ENCODE data around the gene CHMP6. TPM values are rescaled to one million over a fixed set of nuclear protein-coding genes. Genes with fewer than 3 reads are reported as not detected.
A peak's percentile ranks its signal among the peaks of the same experiment; 100 is the strongest.

CHMP6 gene
- total RNA-seq, 2 donors from 2014 or later, result 10.4 to 32.3 TPM

GRCh38 chr17:81034168-81034777 is 42.6 kb downstream of the CHMP6 start:
- Histone ChIP-seq H3K4me1 (peaks cover 72% of the 10 kb centered on the region), H3K27ac (peak overlapping the region in 3 of 4 donors; percentile 2 to 54 (median 10)), H3K27me3 (no peaks in the 10 kb centered on the region), H3K9me3 (no peaks in the 10 kb centered on the region), H3K4me3 (peak overlapping the region in 1 of 2 donors; percentile 30), H3K36me3 (replicated peaks in 1 of 2; ENCODE audit: insufficient read depth in 1 of 2, low read depth in 2 of 2) (no peaks in the 10 kb centered on the region)
- 2 to 9% methylated on average over 7 to 24 of the region's 49 CpGs for WGBS, 2 donors
- intact Hi-C loops (cut with DNase I), result no loop called here
- ATAC-seq (peak; percentile 20), DNase-seq (no peak)
- TF ChIP-seq, protein P1, sequence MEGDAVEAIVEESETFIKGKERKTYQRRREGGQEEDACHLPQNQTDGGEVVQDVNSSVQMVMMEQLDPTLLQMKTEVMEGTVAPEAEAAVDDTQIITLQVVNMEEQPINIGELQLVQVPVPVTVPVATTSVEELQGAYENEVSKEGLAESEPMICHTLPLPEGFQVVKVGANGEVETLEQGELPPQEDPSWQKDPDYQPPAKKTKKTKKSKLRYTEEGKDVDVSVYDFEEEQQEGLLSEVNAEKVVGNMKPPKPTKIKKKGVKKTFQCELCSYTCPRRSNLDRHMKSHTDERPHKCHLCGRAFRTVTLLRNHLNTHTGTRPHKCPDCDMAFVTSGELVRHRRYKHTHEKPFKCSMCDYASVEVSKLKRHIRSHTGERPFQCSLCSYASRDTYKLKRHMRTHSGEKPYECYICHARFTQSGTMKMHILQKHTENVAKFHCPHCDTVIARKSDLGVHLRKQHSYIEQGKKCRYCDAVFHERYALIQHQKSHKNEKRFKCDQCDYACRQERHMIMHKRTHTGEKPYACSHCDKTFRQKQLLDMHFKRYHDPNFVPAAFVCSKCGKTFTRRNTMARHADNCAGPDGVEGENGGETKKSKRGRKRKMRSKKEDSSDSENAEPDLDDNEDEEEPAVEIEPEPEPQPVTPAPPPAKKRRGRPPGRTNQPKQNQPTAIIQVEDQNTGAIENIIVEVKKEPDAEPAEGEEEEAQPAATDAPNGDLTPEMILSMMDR (IDR thresholded peaks at IDR 0.05), result no peak
- no peak for TF ChIP-seq POLR2A (IDR thresholded peaks at IDR 0.05)

- no peaks in the 10 kb centered on the region for H3K36me3 ChIP-seq (replicated peaks in 1 of 2; ENCODE audit: insufficient read depth in 1 of 2, low read depth in 2 of 2)
- ATAC-seq, result peak; percentile 81
- peak; percentile 96 to 99 (median 98) for DNase-seq
- TF ChIP-seq POLR2A (IDR thresholded peaks at IDR 0.05), result peak; percentile 96 to 98 (median 98)
- TF ChIP-seq, protein P1 (IDR thresholded peaks at IDR 0.05), result peak in 1 of 7 experiments; percentile 23
- 1% methylated on average over 39 of the region's 92 CpGs; no CpG with 5 or more reads in 1 of the 2 donors for WGBS, 2 donors
- H3K4me3 ChIP-seq, result peak within 1 kb of the TSS in 1 of 2 donors; percentile 30
- H3K4me1 ChIP-seq, result peaks cover 74% of the 10 kb centered on the region
- H3K27me3 ChIP-seq, result no peaks in the 10 kb centered on the region
- no peaks in the 10 kb centered on the region for H3K9me3 ChIP-seq
- intact Hi-C loops (cut with DNase I), result no loop called here
- peak within 1 kb of the TSS; percentile 2 to 54 (median 22) for H3K27ac ChIP-seq
These were observed 43.3 kb downstream of the CHMP6 start, which contains the start of gene BAIAP2 for GRCh38 chr17:81034779-81035520. TSS of gene BAIAP2 (plus strand) at chr17:81035151. CDS start at chr17:81035255, 104 bp downstream.

- no peak overlapping the region for H3K27ac ChIP-seq
- no peak for ATAC-seq
- no peak for DNase-seq
- H3K27me3 ChIP-seq, result no peaks in the 10 kb centered on the region
- TF ChIP-seq, protein P1 (IDR thresholded peaks at IDR 0.05), result no peak
- no peak for TF ChIP-seq POLR2A (IDR thresholded peaks at IDR 0.05)
- WGBS, 2 donors, result 29 to 40% methylated on average over 16 to 26 of the region's 66 CpGs
- no peaks in the 10 kb centered on the region for H3K9me3 ChIP-seq
- no peaks in the 10 kb centered on the region for H3K36me3 ChIP-seq (replicated peaks in 1 of 2; ENCODE audit: insufficient read depth in 1 of 2, low read depth in 2 of 2)
- no peak overlapping the region for H3K4me3 ChIP-seq
- H3K4me1 ChIP-seq, result peaks cover 72% of the 10 kb centered on the region
- intact Hi-C loops (cut with DNase I), result no loop called here
These were observed 44.0 kb downstream of the CHMP6 start for GRCh38 chr17:81035521-81036196.

DNA sequence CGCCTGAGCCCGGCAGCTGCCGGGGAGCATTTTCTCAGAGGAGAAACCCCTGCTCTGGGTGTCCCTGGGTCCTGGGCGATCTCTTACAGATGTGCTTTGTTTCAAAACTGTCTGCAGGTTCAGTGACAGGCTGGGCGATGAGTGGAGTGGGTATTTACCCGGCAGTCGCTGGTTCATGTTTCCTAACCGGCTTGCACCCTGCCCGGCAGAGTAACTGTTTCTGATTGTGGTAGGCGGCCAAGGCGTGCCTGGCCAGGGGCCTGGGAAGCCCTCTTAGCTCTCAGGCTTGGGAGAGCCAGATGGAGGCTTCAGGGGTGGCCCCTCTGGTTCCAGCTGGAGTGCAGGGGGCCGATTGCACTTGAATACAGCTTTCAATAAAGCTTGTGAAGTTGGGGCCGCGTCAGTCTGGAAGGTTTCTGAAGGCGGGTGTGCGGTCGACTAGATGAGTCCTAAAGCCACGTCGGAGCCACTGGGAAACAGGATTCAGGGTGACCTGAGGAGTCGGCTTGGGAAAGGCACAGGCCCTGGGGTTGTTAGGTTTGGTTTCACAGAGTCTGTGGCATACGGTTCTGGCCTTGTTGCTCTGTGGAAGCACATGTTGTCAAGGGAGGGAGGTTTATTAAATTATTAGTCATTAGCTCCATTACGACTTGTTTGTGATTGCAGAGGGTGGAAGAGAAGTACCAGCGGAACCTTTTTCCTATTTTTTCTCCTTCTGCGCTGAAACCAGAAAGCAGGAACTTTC is 44.7 kb downstream of the CHMP6 start:
- DNase-seq (no peak), ATAC-seq (no peak)
- H3K4me1 ChIP-seq, result peaks cover 70% of the 10 kb centered on the region
- WGBS, 2 donors, result 75 to 91% methylated on average over 22 to 24 of the region's 24 CpGs
- no peaks in the 10 kb centered on the region for H3K36me3 ChIP-seq (replicated peaks in 1 of 2; ENCODE audit: insufficient read depth in 1 of 2, low read depth in 2 of 2)
- no peaks in the 10 kb centered on the region for H3K27me3 ChIP-seq
- no peak overlapping the region for H3K4me3 ChIP-seq
- intact Hi-C loops (cut with DNase I), result no loop called here
- peak overlapping the region in 3 of 4 donors; percentile 62 to 71 (median 64) for H3K27ac ChIP-seq
- TF ChIP-seq, protein P1 (IDR thresholded peaks at IDR 0.05), result no peak
- no peak for TF ChIP-seq POLR2A (IDR thresholded peaks at IDR 0.05)
- no peaks in the 10 kb centered on the region for H3K9me3 ChIP-seq
